ENCODE data around the gene PDIA2.
"Not testable (repeated sequence)": the region's sequence is repeated elsewhere in the genome, so short reads cannot be mapped to it uniquely, and the experiment has no call there.

PDIA2 gene

GRCh38 chr16:264440-264951 is 18.5 kb upstream of the PDIA2 start:
- no peak for DNase-seq

GRCh38 chr16:265002-265529 is 17.9 kb upstream of the PDIA2 start:
- no peak for DNase-seq

- no peak for DNase-seq
Observed at GRCh38 chr16:265711-266110, 17.3 kb upstream of the PDIA2 start.

- DNase-seq, result no peak
Observed at GRCh38 chr16:266258-267164, 16.5 kb upstream of the PDIA2 start.

DNA sequence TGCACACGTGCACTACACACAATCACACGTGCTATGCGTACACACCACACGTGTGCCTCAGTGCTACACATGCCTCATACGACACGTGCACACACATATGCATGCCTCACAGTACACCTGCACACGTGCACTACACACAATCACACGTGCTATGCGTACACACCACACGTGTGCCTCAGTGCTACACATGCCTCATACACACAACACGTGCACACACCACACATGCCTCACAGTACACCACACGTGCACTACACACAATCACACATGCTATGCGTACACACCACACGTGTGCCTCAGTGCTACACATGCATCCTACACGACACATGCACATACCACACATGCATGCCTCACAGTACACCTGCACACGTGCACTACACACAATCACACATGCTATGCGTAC is 15.4 kb upstream of the PDIA2 start:
- DNase-seq, result not testable (repeated sequence)

GRCh38 chr16:268141-269053 is 14.6 kb upstream of the PDIA2 start:
- no peak for DNase-seq

- no peak for DNase-seq
Observed at GRCh38 chr16:269061-269796, 13.7 kb upstream of the PDIA2 start.

- no peak for DNase-seq
Observed at GRCh38 chr16:270381-271255, 12.3 kb upstream of the PDIA2 start.

- DNase-seq, result no peak
Observed at GRCh38 chr16:272633-273546, 10.1 kb upstream of the PDIA2 start.

- no peak for DNase-seq
Observed at GRCh38 chr16:273547-274421, 9.2 kb upstream of the PDIA2 start.

DNA sequence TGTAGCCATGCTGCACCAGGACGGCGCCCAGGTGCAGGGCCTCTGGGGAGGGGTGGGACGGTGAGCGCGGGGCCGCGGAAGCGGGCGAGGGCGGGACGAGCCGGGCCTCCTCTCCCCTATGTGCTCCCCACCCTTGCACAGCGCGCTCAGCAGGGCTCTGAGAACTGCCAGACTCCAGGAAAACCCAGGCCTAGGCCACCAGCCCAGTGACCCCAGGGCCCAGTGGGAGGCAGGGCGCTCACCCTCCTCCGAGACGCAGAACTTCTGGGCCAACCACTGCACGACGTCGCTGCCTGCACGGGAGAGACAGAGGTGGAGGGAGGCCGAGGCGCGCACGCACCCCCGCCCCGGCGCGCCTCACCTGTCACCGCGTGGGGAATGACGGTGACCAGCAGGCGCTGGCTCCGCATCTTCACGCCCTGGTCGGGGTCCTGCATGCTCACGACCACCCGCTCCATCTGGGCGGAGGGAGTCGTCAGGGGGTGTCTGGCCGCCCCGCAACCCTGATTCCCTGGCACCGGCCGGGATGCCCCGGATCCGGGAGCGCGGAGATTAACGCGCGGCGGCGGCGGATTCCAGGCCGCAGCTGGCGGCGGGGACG is 7.8 kb upstream of the PDIA2 start:
- DNase-seq, result no peak

- no peak for DNase-seq
Observed at GRCh38 chr16:275786-276232, 7.2 kb upstream of the PDIA2 start, which contains the start of gene RGS11. Gene RGS11 (minus strand): TSS chr16:275944. CDS start chr16:275911, 33 bp downstream.

DNA sequence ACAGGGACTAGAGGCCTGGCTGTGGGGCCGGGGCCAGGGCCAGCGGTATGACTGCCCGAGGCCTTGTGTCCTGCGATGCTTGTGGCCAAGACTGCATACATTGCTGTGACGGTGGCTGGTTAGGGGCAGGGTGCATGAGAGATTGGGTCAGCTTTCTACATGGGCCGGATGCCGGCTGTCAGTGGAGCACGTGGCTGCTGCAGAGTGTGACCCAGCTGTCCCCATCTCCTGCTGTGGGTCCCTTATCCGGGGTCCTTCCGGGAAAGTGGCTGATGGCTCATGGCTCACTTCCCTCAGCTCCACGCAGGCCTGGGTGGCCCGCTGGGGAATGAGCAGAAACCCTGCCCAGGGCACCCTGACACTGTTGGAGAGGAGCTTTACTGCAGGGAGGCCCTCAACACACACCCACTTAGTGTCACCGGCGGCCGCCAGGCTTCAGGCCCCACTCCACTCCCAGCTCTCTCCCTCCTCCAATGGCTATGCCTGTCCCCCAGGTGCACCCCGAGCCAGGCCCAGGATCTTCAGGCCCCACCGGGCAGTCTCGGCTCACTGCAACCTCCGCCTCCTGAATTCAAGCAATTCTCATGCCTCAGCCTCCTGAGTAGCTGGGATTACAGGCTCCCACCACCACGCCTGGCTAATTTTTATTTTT is 6.4 kb upstream of the PDIA2 start:
- no peak for DNase-seq

GRCh38 chr16:278863-279366 is 4.0 kb upstream of the PDIA2 start:
- peak; percentile 7 for DNase-seq

DNA sequence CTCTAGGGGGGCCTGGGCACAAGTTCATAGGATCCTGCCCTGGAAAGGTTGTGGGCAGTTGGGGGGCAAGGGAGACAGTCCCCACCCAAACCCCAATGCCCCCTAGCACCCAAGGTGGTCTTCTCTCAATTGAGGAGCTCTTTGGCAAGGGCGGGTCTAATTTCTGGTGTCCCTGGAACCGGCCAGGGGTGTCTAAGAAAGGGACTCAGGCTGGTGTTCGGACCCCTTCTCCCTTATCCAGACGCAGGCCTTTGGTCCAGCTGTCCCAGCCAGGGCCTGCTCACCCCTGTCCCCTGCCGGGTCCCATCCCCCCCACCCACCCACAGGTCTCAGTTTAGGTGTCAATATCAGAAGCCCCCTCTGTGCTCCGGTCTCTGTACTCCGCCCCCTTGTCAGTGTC is 3.4 kb upstream of the PDIA2 start:
- no peak for DNase-seq

DNA sequence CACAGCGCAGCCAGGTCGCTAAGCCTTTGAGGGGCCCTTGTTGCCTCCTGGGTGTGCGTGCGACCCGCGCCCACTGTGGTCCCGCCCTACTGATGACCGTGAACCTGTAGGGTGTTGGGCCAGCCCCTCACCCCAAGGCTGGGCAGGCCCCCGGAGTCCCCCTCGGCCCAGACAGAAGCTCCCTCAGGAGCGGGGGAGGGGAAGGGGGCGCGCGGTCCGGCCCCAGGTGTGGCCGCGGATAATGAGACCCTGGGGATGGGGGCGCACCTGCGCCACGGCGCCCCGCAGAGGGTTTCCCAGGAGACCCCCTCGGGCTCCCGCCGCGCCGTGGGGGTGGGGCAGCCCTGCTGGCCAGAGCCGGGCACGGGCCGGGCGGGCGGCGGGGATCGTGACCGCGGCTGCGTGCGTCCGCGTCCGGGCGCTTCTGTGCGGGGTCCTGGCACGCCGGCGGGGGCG is 2.9 kb upstream of the PDIA2 start:
- no peak for DNase-seq

- DNase-seq, result no peak
Observed at GRCh38 chr16:280552-280951, 2.4 kb upstream of the PDIA2 start, which contains the start of gene ARHGDIG. Gene ARHGDIG (plus strand): TSS chr16:280591. CDS start chr16:280681, 90 bp downstream.

All from CD4-positive, alpha-beta T cell treated with Interferon gamma for 1 hour (primary cell).